Neuron (in vitro differentiated cells): Measurements from ENCODE around the gene DGUOK.

Experiments used
- H2AFZ ChIP-seq: one replicate; pipeline ENCODE4 v1.6.1; 2013; ENCODE audit warnings: low read depth, mild to moderate bottlenecking, inconsistent platforms, low read length, moderate library complexity
- H3K27me3 ChIP-seq: one replicate; pipeline ENCODE4 v1.6.1; 2013; ENCODE audit warnings: low read length; ENCODE audit not compliant: insufficient read depth
- H3K36me3 ChIP-seq: one replicate; pipeline ENCODE4 v1.6.1; 2013; ENCODE audit warnings: low read length; ENCODE audit not compliant: insufficient read depth
- H3K4me1 ChIP-seq: one replicate; pipeline ENCODE4 v1.6.1; 2013; ENCODE audit warnings: low read length; ENCODE audit not compliant: insufficient read depth
- H3K4me3 ChIP-seq: 2 replicates; pipeline ENCODE4 v1.5.1; 2013; ENCODE audit warnings: mild to moderate bottlenecking, low read length, moderate library complexity
- H3K9me3 ChIP-seq: one replicate; pipeline ENCODE4 v1.6.1; 2013; ENCODE audit warnings: low read length

Gene DGUOK

GRCh38 chr2:73956218-73956865 lies 29.7 kb downstream of the DGUOK start:
- Histone ChIP-seq H3K36me3 (peaks cover 77% of the 10 kb centered on the region), H3K27me3 (no peaks in the 10 kb centered on the region), H3K4me3 (no peak overlapping the region), H3K4me1 (no peaks in the 10 kb centered on the region), H2AFZ (no peak overlapping the region), H3K9me3 (no peaks in the 10 kb centered on the region)

GRCh38 chr2:73961274-73961673 lies 34.6 kb downstream of the DGUOK start:
- no peaks in the 10 kb centered on the region for H3K4me1 ChIP-seq
- H2AFZ ChIP-seq = no peak overlapping the region
- no peaks in the 10 kb centered on the region for H3K27me3 ChIP-seq
- H3K4me3 ChIP-seq = no peak overlapping the region
- peaks cover 39% of the 10 kb centered on the region for H3K36me3 ChIP-seq
- H3K9me3 ChIP-seq = no peaks in the 10 kb centered on the region

- Histone ChIP-seq H3K4me1 (no peaks in the 10 kb centered on the region), H3K27me3 (no peaks in the 10 kb centered on the region), H3K9me3 (no peaks in the 10 kb centered on the region), H3K36me3 (peaks cover 32% of the 10 kb centered on the region), H3K4me3 (no peak overlapping the region), H2AFZ (no peak overlapping the region)
Observed at GRCh38 chr2:73961823-73962615, 35.3 kb downstream of the DGUOK start.

- no peak overlapping the region for H3K4me3 ChIP-seq
- H2AFZ ChIP-seq = no peak overlapping the region
- H3K9me3 ChIP-seq = no peaks in the 10 kb centered on the region
Observed at GRCh38 chr2:73962798-73963197, 36.1 kb downstream of the DGUOK start.

GRCh38 chr2:73963385-73964120 lies 36.9 kb downstream of the DGUOK start:
- Histone ChIP-seq H3K36me3 (peaks cover 18% of the 10 kb centered on the region), H2AFZ (no peak overlapping the region), H3K4me1 (no peaks in the 10 kb centered on the region), H3K9me3 (no peaks in the 10 kb centered on the region), H3K4me3 (no peak overlapping the region), H3K27me3 (no peaks in the 10 kb centered on the region)

More at GRCh38 chr2:73962798-73963197, 36.1 kb downstream of the DGUOK start:
- no peaks in the 10 kb centered on the region for H3K27me3 ChIP-seq
- H3K36me3 ChIP-seq = peaks cover 25% of the 10 kb centered on the region
- no peaks in the 10 kb centered on the region for H3K4me1 ChIP-seq

- Histone ChIP-seq H3K4me1 (no peaks in the 10 kb centered on the region), H3K36me3 (peaks cover 11% of the 10 kb centered on the region), H3K4me3 (no peak overlapping the region), H3K9me3 (no peaks in the 10 kb centered on the region), H3K27me3 (no peaks in the 10 kb centered on the region), H2AFZ (no peak overlapping the region)
Observed at GRCh38 chr2:73964223-73964622, 37.5 kb downstream of the DGUOK start.

GRCh38 chr2:73965053-73965452 lies 38.4 kb downstream of the DGUOK start:
- no peaks in the 10 kb centered on the region for H3K27me3 ChIP-seq
- H3K4me1 ChIP-seq = no peaks in the 10 kb centered on the region
- H3K36me3 ChIP-seq = peaks cover 5% of the 10 kb centered on the region
- no peaks in the 10 kb centered on the region for H3K9me3 ChIP-seq
- no peak overlapping the region for H3K4me3 ChIP-seq
- no peak overlapping the region for H2AFZ ChIP-seq

- Histone ChIP-seq H2AFZ (no peak overlapping the region), H3K9me3 (no peaks in the 10 kb centered on the region), H3K27me3 (no peaks in the 10 kb centered on the region)
Observed at GRCh38 chr2:73968357-73968937, 41.8 kb downstream of the DGUOK start.

GRCh38 chr2:73969356-73969755 lies 42.7 kb downstream of the DGUOK start:
- H3K9me3 ChIP-seq = no peaks in the 10 kb centered on the region
- H3K4me3 ChIP-seq = no peak overlapping the region
- peaks cover 3% of the 10 kb centered on the region for H3K4me1 ChIP-seq
- H3K36me3 ChIP-seq = no peaks in the 10 kb centered on the region
- H3K27me3 ChIP-seq = no peaks in the 10 kb centered on the region
- no peak overlapping the region for H2AFZ ChIP-seq

More at GRCh38 chr2:73968357-73968937, 41.8 kb downstream of the DGUOK start:
- Histone ChIP-seq H3K4me1 (peaks cover 3% of the 10 kb centered on the region), H3K36me3 (no peaks in the 10 kb centered on the region), H3K4me3 (no peak overlapping the region)

GRCh38 chr2:73970141-73970803 lies 43.6 kb downstream of the DGUOK start:
- H3K9me3 ChIP-seq = no peaks in the 10 kb centered on the region
- H3K4me3 ChIP-seq = no peak overlapping the region
- peaks cover 3% of the 10 kb centered on the region for H3K4me1 ChIP-seq
- H2AFZ ChIP-seq = no peak overlapping the region
- no peaks in the 10 kb centered on the region for H3K36me3 ChIP-seq
- no peaks in the 10 kb centered on the region for H3K27me3 ChIP-seq

GRCh38 chr2:73970850-73971471 lies 44.3 kb downstream of the DGUOK start:
- H2AFZ ChIP-seq = no peak overlapping the region
- H3K9me3 ChIP-seq = no peaks in the 10 kb centered on the region
- no peak overlapping the region for H3K4me3 ChIP-seq
- no peaks in the 10 kb centered on the region for H3K36me3 ChIP-seq
- H3K4me1 ChIP-seq = peaks cover 3% of the 10 kb centered on the region
- no peaks in the 10 kb centered on the region for H3K27me3 ChIP-seq

- Histone ChIP-seq H3K4me1 (peaks cover 3% of the 10 kb centered on the region), H3K4me3 (no peak overlapping the region), H2AFZ (no peak overlapping the region), H3K9me3 (no peaks in the 10 kb centered on the region), H3K36me3 (no peaks in the 10 kb centered on the region), H3K27me3 (no peaks in the 10 kb centered on the region)
Observed at GRCh38 chr2:73971722-73972121, 45.0 kb downstream of the DGUOK start.
